HG03460 (cell line): ENCODE results near the gene ZNF836.

Experiments
- ATAC-seq: cut with Tn5 transposase; IDR thresholded peaks from one replicate; pipeline ENCODE4 v1.9.1; 2021; ENCODE audit not compliant: unreplicated experiment

Gene ZNF836

GRCh38 chr19:52188822-52189734 is 17.7 kb upstream of the ZNF836 start:
- ATAC-seq = no peak

GRCh38 chr19:52187407-52187806 is 16.0 kb upstream of the ZNF836 start:
- ATAC-seq = no peak

GRCh38 chr19:52176574-52176973 is 5.2 kb upstream of the ZNF836 start:
- no peak for ATAC-seq

GRCh38 chr19:52172347-52172746 is 926 bp upstream of the ZNF836 start:
- no peak for ATAC-seq

- peak; percentile 6 for ATAC-seq
Observed at GRCh38 chr19:52170863-52171320, 529 bp downstream of the ZNF836 start.

GRCh38 chr19:52170304-52170703 is 1.1 kb downstream of the ZNF836 start:
- no peak for ATAC-seq

- ATAC-seq = no peak
Observed at GRCh38 chr19:52155596-52156359, 15.6 kb downstream of the ZNF836 start.

- no peak for ATAC-seq
Observed at GRCh38 chr19:52148256-52148655, 23.2 kb downstream of the ZNF836 start.

GRCh38 chr19:52142001-52142595 is 29.3 kb downstream of the ZNF836 start:
- ATAC-seq = no peak

- ATAC-seq = no peak
Observed at GRCh38 chr19:52141203-52141602, 30.2 kb downstream of the ZNF836 start.

GRCh38 chr19:52140032-52140710 is 31.2 kb downstream of the ZNF836 start:
- peak; percentile 94 for ATAC-seq

- ATAC-seq = peak; percentile 77
Observed at GRCh38 chr19:52139252-52140031, 32.0 kb downstream of the ZNF836 start, which contains the start of gene ZNF616. TSS of gene ZNF616 (minus strand) at chr19:52139938. CDS start at chr19:52130512, 9,426 bp downstream.

- ATAC-seq = no peak
Observed at GRCh38 chr19:52138983-52139251, 32.5 kb downstream of the ZNF836 start.

- ATAC-seq = no peak
Observed at GRCh38 chr19:52138278-52138982, 33.0 kb downstream of the ZNF836 start.

GRCh38 chr19:52120286-52120685 is 51.1 kb downstream of the ZNF836 start:
- ATAC-seq = no peak

- ATAC-seq = no peak
Observed at GRCh38 chr19:52115526-52116053, 55.8 kb downstream of the ZNF836 start.

GRCh38 chr19:52114691-52115090 is 56.7 kb downstream of the ZNF836 start:
- no peak for ATAC-seq

- ATAC-seq = no peak
Observed at GRCh38 chr19:52112624-52113023, 58.8 kb downstream of the ZNF836 start.

GRCh38 chr19:52110780-52111179 is 60.6 kb downstream of the ZNF836 start:
- no peak for ATAC-seq
